Measurements from ENCODE around the gene MRPL48. TPM values are rescaled to one million over a fixed set of nuclear protein-coding genes. Genes with fewer than 3 reads are reported as not detected.
"Not testable (repeated sequence)": the region's sequence is repeated elsewhere in the genome, so short reads cannot be mapped to it uniquely, and the experiment has no call there.

Gene MRPL48
- total and polyA plus RNA-seq, 4 experiments from 2014 or later = 24.9 to 85.1 (median 51.1) TPM

GRCh38 chr11:73770811-73771210, 16.9 kb upstream of the MRPL48 start:
- intact Hi-C loops (cut with micrococcal nuclease); H3K4me3 ChIP-seq (ENCODE audit: low read length in 2 of 2); H3K4me3 Mint-ChIP-seq; H3K9me3 Mint-ChIP-seq; CTCF ChIA-PET (ENCODE audit: partially characterized antibody); H3K4me1 Mint-ChIP-seq; POLR2A ChIA-PET (ENCODE audit: partially characterized antibody); H3K27ac Mint-ChIP-seq; H3K27ac ChIP-seq (ENCODE audit: low read depth, low read length); H3K9me3 ChIP-seq (ENCODE audit: control insufficient read depth in 1 of 2, low read length in 2 of 2); H3K36me3 Mint-ChIP-seq; DNase-seq; H3K4me1 ChIP-seq (ENCODE audit: insufficient read depth, low read length); H3K36me3 ChIP-seq (ENCODE audit: insufficient read depth, low read length); H3K27me3 Mint-ChIP-seq; H3K27me3 ChIP-seq (ENCODE audit: insufficient read depth, low read length): not testable (repeated sequence)

- peak; percentile 97 to 98 (median 98) for DNase-seq
- H3K4me1 ChIP-seq (ENCODE audit: insufficient read depth, low read length) = peaks cover 5% of the 10 kb centered on the region
- no peaks in the 10 kb centered on the region for H3K36me3 ChIP-seq (ENCODE audit: insufficient read depth, low read length)
- peak overlapping the region; percentile 58 to 62 for H3K4me3 ChIP-seq (ENCODE audit: low read length in 2 of 2)
- ChIA-PET CTCF (ENCODE audit: partially characterized antibody) (interaction anchor here (1.0 to 2.6 kb wide), 5 partner anchors 8 to 153 kb away, joined by 3 to 25 read pairs (median 4); partner anchors contain the start of genes MRPL48 and RAB6A), POLR2A (ENCODE audit: partially characterized antibody) (interaction anchor here (0.7 to 5.8 kb wide), 16 partner anchors 9 to 1739 kb away, joined by 3 to 278 read pairs (median 4); partner anchors contain the start of genes C2CD3, COA4, MRPL48 and PAAF1)
- no peaks in the 10 kb centered on the region for H3K27me3 ChIP-seq (ENCODE audit: insufficient read depth, low read length)
- Mint-ChIP-seq H3K27me3 (peaks cover 0 to 4% of the 10 kb centered on the region in 2 donors), H3K9me3 (no peaks in the 10 kb centered on the region), H3K36me3 (no peaks in the 10 kb centered on the region), H3K4me3 (peak overlapping the region; percentile 91 to 97 (median 94)), H3K4me1 (peaks cover 6 to 13% (median 7%) of the 10 kb centered on the region in 4 donors), H3K27ac (peak overlapping the region; percentile 96 to 100 (median 100))
- peak overlapping the region; percentile 90 for H3K27ac ChIP-seq (ENCODE audit: low read depth, low read length)
- no peaks in the 10 kb centered on the region for H3K9me3 ChIP-seq (ENCODE audit: control insufficient read depth in 1 of 2, low read length in 2 of 2)
- intact Hi-C loops (cut with micrococcal nuclease) = loop anchor here (1.0 to 5.0 kb wide), 5 partner anchors 9 to 620 kb away; partner anchors contain the start of genes COA4, FAM168A, PAAF1 and PGM2L1
Measured at GRCh38 chr11:73779084-73779902, 8.4 kb upstream of the MRPL48 start.

DNA sequence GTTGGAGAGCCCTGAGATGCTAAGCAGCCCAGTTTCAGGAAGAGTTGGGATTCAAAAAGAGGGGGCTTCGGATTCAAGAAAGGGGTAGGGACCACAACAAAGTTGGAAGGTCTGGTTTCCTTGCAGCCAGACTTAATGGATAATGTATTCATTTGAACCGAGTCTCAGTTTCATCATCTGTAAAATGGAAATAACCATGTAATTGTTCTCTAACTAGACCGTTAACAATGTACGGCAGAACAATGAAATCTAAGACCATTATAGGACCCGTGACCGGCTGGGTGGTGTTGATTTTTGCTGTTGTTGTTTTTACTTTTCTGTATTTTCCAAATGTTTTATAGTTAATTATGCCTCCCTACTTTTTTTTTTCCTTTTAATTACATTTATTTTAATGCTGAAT, 6.4 kb upstream of the MRPL48 start:
- Histone ChIP-seq H3K4me1 (ENCODE audit: insufficient read depth, low read length) (peaks cover 5% of the 10 kb centered on the region), H3K36me3 (ENCODE audit: insufficient read depth, low read length) (no peaks in the 10 kb centered on the region), H3K4me3 (ENCODE audit: low read length in 2 of 2) (no peak overlapping the region), H3K27me3 (ENCODE audit: insufficient read depth, low read length) (no peaks in the 10 kb centered on the region), H3K9me3 (ENCODE audit: control insufficient read depth in 1 of 2, low read length in 2 of 2) (no peaks in the 10 kb centered on the region), H3K27ac (ENCODE audit: low read depth, low read length) (no peak overlapping the region)
- intact Hi-C loops (cut with micrococcal nuclease) = no loop called here
- peaks cover 0 to 4% of the 10 kb centered on the region in 2 donors for H3K27me3 Mint-ChIP-seq
- peak overlapping the region in 1 of 8 donors; percentile 17 for H3K4me3 Mint-ChIP-seq
- H3K27ac Mint-ChIP-seq = peak overlapping the region in 4 of 7 donors; percentile 19 to 76 (median 52)
- peaks cover 6 to 13% (median 7%) of the 10 kb centered on the region in 4 donors for H3K4me1 Mint-ChIP-seq
- ChIA-PET CTCF (ENCODE audit: partially characterized antibody) (no interaction called here), POLR2A (ENCODE audit: partially characterized antibody) (interaction anchor here (5.8 kb wide), 1 partner anchor 18 kb away, joined by 278 read pairs; the partner anchor contains the start of gene RAB6A)
- H3K36me3 Mint-ChIP-seq = no peaks in the 10 kb centered on the region
- DNase-seq = no peak
- no peaks in the 10 kb centered on the region for H3K9me3 Mint-ChIP-seq

DNA sequence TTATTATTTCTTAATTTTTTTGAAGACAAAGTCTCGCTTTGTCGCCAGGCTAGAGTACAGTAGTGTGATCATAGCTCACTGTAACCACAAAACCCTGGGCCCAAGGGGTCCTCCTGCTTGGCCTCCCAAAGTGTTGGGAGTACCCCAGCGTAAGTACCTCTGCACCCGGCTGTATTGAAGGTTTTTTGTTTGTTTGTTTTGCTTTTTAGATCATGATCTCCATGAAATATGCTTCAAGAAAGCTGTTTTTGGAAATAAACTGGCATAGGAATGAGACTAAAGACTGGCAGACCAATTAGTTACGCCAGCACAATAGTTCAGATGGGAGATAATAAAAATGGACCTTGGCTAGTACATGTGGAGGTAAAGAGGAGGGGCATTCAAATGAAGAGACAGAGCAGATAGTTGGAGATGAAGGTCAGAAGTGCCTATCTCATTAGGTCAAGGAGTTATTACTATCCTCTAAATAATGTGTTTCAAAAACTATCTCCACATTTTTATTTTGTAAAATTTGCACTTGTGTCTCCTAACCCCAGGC, 4.1 kb upstream of the MRPL48 start:
- Mint-ChIP-seq H3K4me3 (no peak overlapping the region), H3K9me3 (no peaks in the 10 kb centered on the region), H3K27ac (peak overlapping the region in 1 of 7 donors; percentile 9), H3K36me3 (peaks cover 0 to 6% of the 10 kb centered on the region in 2 donors), H3K4me1 (peaks cover 9 to 24% (median 17%) of the 10 kb centered on the region in 4 donors), H3K27me3 (peaks cover 0 to 4% of the 10 kb centered on the region in 2 donors)
- no peaks in the 10 kb centered on the region for H3K27me3 ChIP-seq (ENCODE audit: insufficient read depth, low read length)
- H3K9me3 ChIP-seq (ENCODE audit: control insufficient read depth in 1 of 2, low read length in 2 of 2) = no peaks in the 10 kb centered on the region
- intact Hi-C loops (cut with micrococcal nuclease) = no loop called here
- no peak overlapping the region for H3K27ac ChIP-seq (ENCODE audit: low read depth, low read length)
- no peaks in the 10 kb centered on the region for H3K36me3 ChIP-seq (ENCODE audit: insufficient read depth, low read length)
- no peak for DNase-seq
- ChIA-PET POLR2A (ENCODE audit: partially characterized antibody) (interaction anchor here (3.7 kb wide), 1 partner anchor 23 kb away, joined by 16 read pairs; the partner anchor contains the start of gene RAB6A), CTCF (ENCODE audit: partially characterized antibody) (no interaction called here)
- H3K4me3 ChIP-seq (ENCODE audit: low read length in 2 of 2) = no peak overlapping the region
- peaks cover 14% of the 10 kb centered on the region for H3K4me1 ChIP-seq (ENCODE audit: insufficient read depth, low read length)

DNA sequence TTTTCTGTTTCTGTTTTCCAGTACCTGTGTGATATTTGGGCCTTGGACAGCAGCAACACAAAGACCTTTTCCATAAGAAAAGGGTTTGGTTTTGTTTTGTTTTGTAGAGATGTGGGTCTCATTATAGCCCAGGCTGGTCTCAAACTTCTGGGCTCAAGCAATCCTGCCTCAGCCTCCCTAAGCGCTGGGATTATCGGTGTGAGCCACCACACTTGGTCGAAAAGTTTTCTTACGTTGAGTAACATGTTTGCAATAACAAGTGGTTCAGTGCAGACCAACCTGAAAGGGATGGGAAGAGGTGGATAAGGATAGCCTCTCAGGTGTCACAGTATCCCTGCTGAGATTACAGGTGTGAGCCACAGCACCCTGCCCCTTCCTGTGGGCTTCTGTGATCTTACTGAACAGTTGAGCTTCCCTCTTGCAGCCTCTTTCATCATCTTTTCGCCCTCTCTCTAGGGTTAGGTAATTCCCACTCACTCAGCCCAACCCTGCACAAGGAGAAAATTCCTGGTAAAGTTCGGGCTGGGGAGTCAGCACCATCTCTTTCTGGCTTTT, 3.5 kb upstream of the MRPL48 start:
- H3K9me3 Mint-ChIP-seq = no peaks in the 10 kb centered on the region
- peaks cover 3 to 26% (median 17%) of the 10 kb centered on the region in 4 donors for H3K4me1 Mint-ChIP-seq
- POLR2A ChIA-PET (ENCODE audit: partially characterized antibody) = interaction anchor here (3.7 kb wide), 1 partner anchor 23 kb away, joined by 16 read pairs; the partner anchor contains the start of gene RAB6A
- no peaks in the 10 kb centered on the region for H3K27me3 ChIP-seq (ENCODE audit: insufficient read depth, low read length)
- peaks cover 0 to 6% of the 10 kb centered on the region in 2 donors for H3K36me3 Mint-ChIP-seq
- H3K4me3 ChIP-seq (ENCODE audit: low read length in 2 of 2) = no peak overlapping the region
- no peak for DNase-seq
- no peak overlapping the region for H3K27ac ChIP-seq (ENCODE audit: low read depth, low read length)
- intact Hi-C loops (cut with micrococcal nuclease) = no loop called here
- H3K36me3 ChIP-seq (ENCODE audit: insufficient read depth, low read length) = no peaks in the 10 kb centered on the region
- peaks cover 20% of the 10 kb centered on the region for H3K4me1 ChIP-seq (ENCODE audit: insufficient read depth, low read length)
- H3K27me3 Mint-ChIP-seq = peaks cover 0 to 4% of the 10 kb centered on the region in 2 donors
- no peaks in the 10 kb centered on the region for H3K9me3 ChIP-seq (ENCODE audit: control insufficient read depth in 1 of 2, low read length in 2 of 2)
- H3K27ac Mint-ChIP-seq = no peak overlapping the region
- H3K4me3 Mint-ChIP-seq = no peak overlapping the region
- CTCF ChIA-PET (ENCODE audit: partially characterized antibody) = interaction anchor here (2.3 kb wide), 1 partner anchor 23 kb away, joined by 7 read pairs; the partner anchor contains the start of gene RAB6A

- CTCF ChIA-PET (ENCODE audit: partially characterized antibody) = interaction anchor here (0.7 to 2.3 kb wide), 3 partner anchors 18 to 1420 kb away, joined by 3 to 7 read pairs (median 3); partner anchors contain the start of gene RAB6A
- peaks cover 0 to 6% of the 10 kb centered on the region in 2 donors for H3K36me3 Mint-ChIP-seq
- no peak overlapping the region for H3K27ac ChIP-seq (ENCODE audit: low read depth, low read length)
- H3K4me1 ChIP-seq (ENCODE audit: insufficient read depth, low read length) = peaks cover 23% of the 10 kb centered on the region
- H3K4me3 Mint-ChIP-seq = no peak overlapping the region
- no peak overlapping the region for H3K27ac Mint-ChIP-seq
- DNase-seq = no peak
- H3K9me3 ChIP-seq (ENCODE audit: control insufficient read depth in 1 of 2, low read length in 2 of 2) = no peaks in the 10 kb centered on the region
- H3K36me3 ChIP-seq (ENCODE audit: insufficient read depth, low read length) = no peaks in the 10 kb centered on the region
- peaks cover 7 to 24% (median 18%) of the 10 kb centered on the region in 4 donors for H3K4me1 Mint-ChIP-seq
- no peaks in the 10 kb centered on the region for H3K27me3 ChIP-seq (ENCODE audit: insufficient read depth, low read length)
- no peak overlapping the region for H3K4me3 ChIP-seq (ENCODE audit: low read length in 2 of 2)
- H3K9me3 Mint-ChIP-seq = no peaks in the 10 kb centered on the region
- peaks cover 0 to 4% of the 10 kb centered on the region in 2 donors for H3K27me3 Mint-ChIP-seq
- intact Hi-C loops (cut with micrococcal nuclease) = no loop called here
- POLR2A ChIA-PET (ENCODE audit: partially characterized antibody) = interaction anchor here (3.7 kb wide), 1 partner anchor 24 kb away, joined by 16 read pairs; the partner anchor contains the start of gene RAB6A
Measured at GRCh38 chr11:73784734-73785133, 2.9 kb upstream of the MRPL48 start.
